BLaER1 (cell line): ENCODE data around the gene SSR1.

Source experiments
- H3K27ac ChIP-seq: shearing (Covaris generic); formaldehyde crosslinking; 2 replicates; pipeline ENCODE4 v1.8.1; 2022
- H3K27me3 ChIP-seq: shearing (Covaris generic); formaldehyde crosslinking; 2 replicates; pipeline ENCODE4 v1.8.1; 2022
- H3K36me3 ChIP-seq: shearing (Covaris generic); formaldehyde crosslinking; 2 replicates; pipeline ENCODE4 v1.8.1; 2022
- H3K4me1 ChIP-seq: shearing (Covaris generic); formaldehyde crosslinking; 2 replicates; pipeline ENCODE4 v1.8.1; 2022
- H3K4me2 ChIP-seq: shearing (Covaris generic); formaldehyde crosslinking; 2 replicates; pipeline ENCODE4 v1.8.1; 2022
- H3K4me3 ChIP-seq: shearing (Covaris generic); formaldehyde crosslinking; 2 replicates; pipeline ENCODE4 v1.8.1; 2022
- H3K9ac ChIP-seq: shearing (Covaris generic); formaldehyde crosslinking; 2 replicates; pipeline ENCODE4 v1.8.1; 2022
- H3K9me3 ChIP-seq: shearing (Covaris generic); formaldehyde crosslinking; 2 replicates; pipeline ENCODE4 v1.8.1; 2022
- H4K20me1 ChIP-seq: shearing (Covaris generic); formaldehyde crosslinking; 2 replicates; pipeline ENCODE4 v1.8.1; 2022
- Cebpa-rat ChIP-seq: shearing (Covaris generic); IDR thresholded peaks from 2 replicates; pipeline ENCODE4 v1.8.1; 2022

The SSR1 gene

GRCh38 chr6:7307533-7307932 lies 5.5 kb downstream of the SSR1 start:
- no peak overlapping the region for H3K27ac ChIP-seq
- no peaks in the 10 kb centered on the region for H3K27me3 ChIP-seq
- no peak for TF ChIP-seq Cebpa-rat
- peaks cover 43% of the 10 kb centered on the region for H3K4me1 ChIP-seq
- no peak overlapping the region for H3K4me2 ChIP-seq
- no peak overlapping the region for H3K4me3 ChIP-seq
- H4K20me1 ChIP-seq: peaks cover 83% of the 10 kb centered on the region
- H3K9ac ChIP-seq: no peak overlapping the region
- H3K36me3 ChIP-seq: peaks cover 82% of the 10 kb centered on the region
- H3K9me3 ChIP-seq: no peaks in the 10 kb centered on the region

- H3K36me3 ChIP-seq: peaks cover 99% of the 10 kb centered on the region
- H4K20me1 ChIP-seq: peaks cover 72% of the 10 kb centered on the region
- H3K4me2 ChIP-seq: no peak overlapping the region
- H3K27me3 ChIP-seq: no peaks in the 10 kb centered on the region
- no peaks in the 10 kb centered on the region for H3K9me3 ChIP-seq
- H3K4me1 ChIP-seq: peaks cover 24% of the 10 kb centered on the region; the same call in 1 of the 2 replicates
- TF ChIP-seq Cebpa-rat: no peak
- no peak overlapping the region for H3K4me3 ChIP-seq
- H3K27ac ChIP-seq: no peak overlapping the region
- no peak overlapping the region for H3K9ac ChIP-seq
Measured at GRCh38 chr6:7304821-7305220, 8.2 kb downstream of the SSR1 start.

- Histone ChIP-seq H3K4me1 (no peaks in the 10 kb centered on the region), H3K36me3 (peaks cover 95% of the 10 kb centered on the region), H3K9ac (no peak overlapping the region), H3K4me2 (no peak overlapping the region), H3K27me3 (no peaks in the 10 kb centered on the region), H3K27ac (no peak overlapping the region), H3K4me3 (no peak overlapping the region), H4K20me1 (peaks cover 65% of the 10 kb centered on the region), H3K9me3 (no peaks in the 10 kb centered on the region)
- TF ChIP-seq Cebpa-rat: no peak
Measured at GRCh38 chr6:7301702-7302101, 11.3 kb downstream of the SSR1 start.

GRCh38 chr6:7300926-7301325 lies 12.1 kb downstream of the SSR1 start:
- H3K4me2 ChIP-seq: no peak overlapping the region
- no peak overlapping the region for H3K9ac ChIP-seq
- no peaks in the 10 kb centered on the region for H3K9me3 ChIP-seq
- H3K27ac ChIP-seq: no peak overlapping the region
- TF ChIP-seq Cebpa-rat: no peak
- no peaks in the 10 kb centered on the region for H3K27me3 ChIP-seq
- H3K4me3 ChIP-seq: no peak overlapping the region
- H3K4me1 ChIP-seq: no peaks in the 10 kb centered on the region
- H4K20me1 ChIP-seq: peaks cover 58% of the 10 kb centered on the region
- H3K36me3 ChIP-seq: peaks cover 93% of the 10 kb centered on the region

GRCh38 chr6:7298113-7298512 lies 14.9 kb downstream of the SSR1 start:
- TF ChIP-seq Cebpa-rat: no peak
- Histone ChIP-seq H3K9ac (no peak overlapping the region), H3K36me3 (peaks cover 90% of the 10 kb centered on the region), H3K4me2 (no peak overlapping the region), H3K9me3 (no peaks in the 10 kb centered on the region), H3K4me1 (no peaks in the 10 kb centered on the region), H3K27me3 (no peaks in the 10 kb centered on the region), H3K27ac (no peak overlapping the region), H3K4me3 (no peak overlapping the region), H4K20me1 (peaks cover 31% of the 10 kb centered on the region; the same call in 1 of the 2 replicates)

- H3K27ac ChIP-seq: no peak overlapping the region
- H3K36me3 ChIP-seq: peaks cover 90% of the 10 kb centered on the region
Measured at GRCh38 chr6:7296602-7297001, 16.4 kb downstream of the SSR1 start.

GRCh38 chr6:7295916-7296315 lies 17.1 kb downstream of the SSR1 start:
- no peaks in the 10 kb centered on the region for H3K4me1 ChIP-seq
- H4K20me1 ChIP-seq: peaks cover 18% of the 10 kb centered on the region; the same call in 1 of the 2 replicates
- TF ChIP-seq Cebpa-rat: no peak
- no peak overlapping the region for H3K4me3 ChIP-seq
- H3K9ac ChIP-seq: no peak overlapping the region
- peaks cover 90% of the 10 kb centered on the region for H3K36me3 ChIP-seq
- H3K27ac ChIP-seq: no peak overlapping the region
- no peaks in the 10 kb centered on the region for H3K9me3 ChIP-seq
- no peak overlapping the region for H3K4me2 ChIP-seq
- H3K27me3 ChIP-seq: no peaks in the 10 kb centered on the region

More at GRCh38 chr6:7296602-7297001, 16.4 kb downstream of the SSR1 start:
- no peak for TF ChIP-seq Cebpa-rat
- no peak overlapping the region for H3K4me3 ChIP-seq
- no peaks in the 10 kb centered on the region for H3K4me1 ChIP-seq
- peaks cover 25% of the 10 kb centered on the region; the same call in 1 of the 2 replicates for H4K20me1 ChIP-seq
- H3K9me3 ChIP-seq: no peaks in the 10 kb centered on the region
- H3K9ac ChIP-seq: no peak overlapping the region
- no peaks in the 10 kb centered on the region for H3K27me3 ChIP-seq
- H3K4me2 ChIP-seq: no peak overlapping the region

- no peak overlapping the region for H3K9ac ChIP-seq
- no peak overlapping the region for H3K27ac ChIP-seq
- no peak overlapping the region for H3K4me3 ChIP-seq
- peaks cover 9% of the 10 kb centered on the region for H3K4me1 ChIP-seq
- no peak for TF ChIP-seq Cebpa-rat
- H3K4me2 ChIP-seq: no peak overlapping the region
- 0 out of 2 replicates have a peak, but pooled peaks cover 5% of the 10 kb centered on the region for H4K20me1 ChIP-seq
- H3K9me3 ChIP-seq: no peaks in the 10 kb centered on the region
- H3K27me3 ChIP-seq: no peaks in the 10 kb centered on the region
- H3K36me3 ChIP-seq: peaks cover 89% of the 10 kb centered on the region
Measured at GRCh38 chr6:7292596-7293255, 20.3 kb downstream of the SSR1 start.

GRCh38 chr6:7290079-7290478 lies 22.9 kb downstream of the SSR1 start:
- TF ChIP-seq Cebpa-rat: no peak
- Histone ChIP-seq H3K27ac (no peak overlapping the region), H4K20me1 (no peaks in the 10 kb centered on the region), H3K27me3 (no peaks in the 10 kb centered on the region), H3K9ac (no peak overlapping the region), H3K4me3 (no peak overlapping the region), H3K9me3 (no peaks in the 10 kb centered on the region), H3K4me2 (no peak overlapping the region), H3K36me3 (peaks cover 89% of the 10 kb centered on the region), H3K4me1 (peaks cover 17% of the 10 kb centered on the region)

GRCh38 chr6:7285416-7285815 lies 27.6 kb downstream of the SSR1 start:
- H3K36me3 ChIP-seq: peaks cover 60% of the 10 kb centered on the region
- no peaks in the 10 kb centered on the region for H3K9me3 ChIP-seq
- peaks cover 30% of the 10 kb centered on the region for H3K4me1 ChIP-seq
- H4K20me1 ChIP-seq: no peaks in the 10 kb centered on the region
- H3K4me3 ChIP-seq: no peak overlapping the region
- H3K4me2 ChIP-seq: no peak overlapping the region
- H3K27me3 ChIP-seq: no peaks in the 10 kb centered on the region
- no peak overlapping the region for H3K27ac ChIP-seq
- H3K9ac ChIP-seq: no peak overlapping the region
- TF ChIP-seq Cebpa-rat: no peak
